ENCODE data around the gene RAP1A.
A peak's percentile ranks its signal among the peaks of the same experiment; 100 is the strongest.

The RAP1A gene

DNA sequence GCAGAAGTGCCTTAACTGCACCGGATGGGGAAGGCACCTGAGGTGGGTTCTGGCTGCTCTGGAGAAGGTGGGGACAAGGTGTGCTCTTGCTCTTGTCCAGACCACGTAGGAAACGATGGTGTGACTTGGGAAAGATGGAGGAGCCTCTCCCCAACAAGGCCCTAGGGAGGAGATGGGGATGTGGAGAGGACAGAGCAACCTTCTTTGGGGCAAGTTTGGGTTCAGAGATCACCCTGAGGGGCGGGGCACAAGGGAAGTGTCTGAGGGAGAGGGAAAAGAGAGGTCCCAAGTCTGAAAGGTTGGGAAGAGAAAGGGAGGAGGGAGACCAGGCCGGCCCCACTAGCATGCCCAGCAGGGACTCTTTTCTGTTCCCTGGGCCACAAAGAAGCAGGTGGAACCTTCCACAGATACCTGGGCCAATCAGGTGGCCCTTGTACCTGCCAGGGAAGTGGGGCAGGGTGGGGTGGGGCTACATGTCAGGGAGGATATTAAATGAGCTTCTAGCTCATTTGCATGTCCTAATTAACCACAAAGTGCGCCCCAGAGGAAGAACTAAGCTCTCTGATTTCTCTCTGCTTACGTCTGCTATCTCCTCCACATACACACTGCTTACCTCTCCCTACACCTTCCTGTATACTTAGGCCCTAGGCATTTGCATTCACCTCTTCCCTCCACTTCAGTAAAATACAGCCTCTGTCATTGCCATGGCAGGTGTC is 103.7 kb downstream of the RAP1A start:
- DNase-seq: no peak

DNA sequence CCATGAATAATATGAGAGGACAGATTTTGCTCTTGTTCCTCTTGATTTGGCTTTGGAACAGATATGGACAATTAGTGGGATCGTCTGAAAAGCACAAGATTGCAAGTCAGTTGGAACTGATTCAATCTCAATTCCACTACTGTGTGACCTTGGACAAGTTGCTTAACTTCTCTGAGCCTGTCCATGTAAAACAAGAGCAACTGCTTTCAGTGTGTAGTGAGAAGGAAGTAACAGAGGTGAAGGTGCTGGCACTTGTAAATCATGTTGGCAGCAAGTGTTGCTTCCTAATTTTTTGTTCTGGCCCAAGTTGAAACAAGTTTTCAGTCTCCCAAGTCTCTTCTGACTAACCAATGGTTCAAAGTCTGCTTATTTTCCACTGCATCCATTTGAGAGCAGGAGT is 104.3 kb downstream of the RAP1A start:
- DNase-seq: no peak

- no peak for DNase-seq
These were observed 105.6 kb downstream of the RAP1A start for GRCh38 chr1:111725192-111725591.

DNA sequence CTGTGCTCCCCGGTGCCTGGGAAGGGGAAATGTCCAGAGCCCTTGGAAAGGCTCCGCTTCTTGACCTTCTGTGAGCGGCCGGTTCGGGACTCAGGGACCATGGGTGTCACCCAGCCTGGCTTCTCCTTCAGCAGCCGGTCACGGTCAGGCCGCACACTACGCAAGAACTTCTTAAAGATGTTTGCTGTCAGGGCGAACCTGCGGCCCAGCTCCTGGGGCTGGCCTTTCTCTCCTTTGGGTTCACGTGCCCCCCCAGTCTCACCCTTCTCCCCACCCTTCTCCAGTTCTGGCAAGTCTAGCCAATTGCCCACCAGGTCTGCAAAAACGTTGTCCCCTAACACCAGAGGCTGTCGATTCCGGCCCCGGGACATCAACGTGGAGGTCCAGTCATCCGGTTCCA is 107.5 kb downstream of the RAP1A start:
- DNase-seq: no peak

DNA sequence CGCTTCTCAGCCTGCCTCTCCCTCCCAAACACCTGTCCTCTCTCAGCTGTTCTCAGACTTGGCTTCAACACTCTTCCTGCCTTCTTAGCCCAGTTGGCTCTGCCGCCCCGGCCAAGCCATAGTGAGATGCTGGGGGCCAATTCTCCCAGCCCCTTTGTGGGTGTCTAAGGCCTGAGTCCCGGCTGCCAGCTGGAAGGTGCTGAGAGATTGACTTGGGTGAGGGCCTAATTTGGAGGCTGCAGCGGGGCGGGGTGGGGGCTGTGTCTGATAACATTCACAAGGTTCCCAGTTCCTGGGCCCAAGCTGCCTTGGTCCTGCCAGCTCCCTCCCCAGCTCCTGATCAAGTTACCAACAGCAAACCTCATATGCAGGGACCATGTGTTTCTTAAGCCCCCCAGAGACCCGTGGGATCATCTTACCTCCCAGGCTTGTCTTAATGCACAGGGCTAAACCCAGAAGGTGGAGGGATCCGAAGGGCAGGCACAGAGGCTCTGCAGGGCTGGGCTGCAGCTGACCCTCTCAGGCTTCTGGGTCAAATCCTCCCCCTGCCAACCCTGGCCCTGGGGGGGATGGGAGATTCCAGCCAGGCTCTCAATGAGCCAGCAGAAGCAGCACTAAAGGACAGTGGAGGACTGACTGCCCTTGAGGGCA is 109.8 kb downstream of the RAP1A start:
- no peak for DNase-seq

- no peak for DNase-seq
These were observed 110.5 kb downstream of the RAP1A start for GRCh38 chr1:111729946-111730681.

DNA sequence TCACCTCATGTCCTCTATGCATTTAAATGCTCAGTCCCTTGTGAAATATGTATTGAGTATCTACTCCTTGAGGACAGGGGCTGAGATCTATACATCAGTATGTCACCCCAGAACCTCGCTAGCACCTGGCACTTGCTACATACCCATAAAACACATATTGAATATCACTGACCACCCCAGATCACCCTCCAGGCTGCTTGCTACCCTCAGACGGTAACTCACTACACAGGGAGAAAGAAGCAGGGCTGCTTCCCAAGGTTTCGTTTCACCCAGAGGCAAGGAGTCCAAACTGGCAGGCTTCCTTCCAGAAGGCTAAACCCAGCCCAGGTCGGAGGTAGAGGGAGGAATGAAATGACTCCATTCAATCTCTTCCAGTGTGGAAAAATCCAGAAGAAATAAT is 111.1 kb downstream of the RAP1A start:
- no peak for DNase-seq

- no peak for DNase-seq
These were observed 112.4 kb downstream of the RAP1A start for GRCh38 chr1:111731956-111732355.

GRCh38 chr1:111732718-111733117 is 113.1 kb downstream of the RAP1A start:
- DNase-seq: no peak

DNA sequence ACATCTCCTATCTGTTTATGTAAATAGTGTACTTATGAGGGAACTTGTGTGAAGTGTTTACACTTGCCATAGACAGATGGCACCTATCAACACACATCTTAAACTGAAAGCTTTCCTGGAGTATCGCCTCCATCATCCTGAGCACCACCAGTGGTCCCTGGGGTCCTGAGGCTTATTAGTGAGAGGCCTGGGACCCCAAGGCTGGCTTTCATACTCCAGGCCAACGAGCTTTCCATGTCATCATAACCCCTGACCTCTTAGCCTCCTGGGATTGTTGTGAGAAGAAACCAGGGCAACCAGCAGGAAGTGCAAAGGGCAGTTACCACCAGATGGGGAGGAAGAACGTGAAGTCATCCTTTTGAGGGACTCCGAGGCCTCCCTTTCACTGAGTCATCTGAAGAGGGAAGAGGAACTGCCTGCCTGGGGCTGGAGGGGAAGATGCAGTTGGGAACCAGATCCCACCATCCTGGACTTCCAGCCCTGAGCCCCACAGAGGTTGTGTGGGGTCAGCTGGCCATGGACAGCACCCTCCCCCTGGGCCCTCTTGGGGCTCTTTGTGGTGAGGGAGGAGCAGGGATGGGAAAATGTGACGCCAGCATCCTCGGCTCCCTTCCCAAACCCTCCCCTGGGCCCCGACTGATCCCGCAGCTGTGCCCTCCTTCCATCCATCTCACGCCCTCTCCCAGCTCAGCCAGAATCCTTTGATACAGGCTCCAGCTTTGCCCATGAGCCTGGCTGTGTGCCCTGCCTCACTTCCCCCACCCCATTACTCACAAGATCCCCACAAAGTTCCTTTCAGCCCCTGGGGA is 113.8 kb downstream of the RAP1A start:
- DNase-seq: no peak

- DNase-seq: no peak
These were observed 114.4 kb downstream of the RAP1A start for GRCh38 chr1:111733992-111734341.

DNA sequence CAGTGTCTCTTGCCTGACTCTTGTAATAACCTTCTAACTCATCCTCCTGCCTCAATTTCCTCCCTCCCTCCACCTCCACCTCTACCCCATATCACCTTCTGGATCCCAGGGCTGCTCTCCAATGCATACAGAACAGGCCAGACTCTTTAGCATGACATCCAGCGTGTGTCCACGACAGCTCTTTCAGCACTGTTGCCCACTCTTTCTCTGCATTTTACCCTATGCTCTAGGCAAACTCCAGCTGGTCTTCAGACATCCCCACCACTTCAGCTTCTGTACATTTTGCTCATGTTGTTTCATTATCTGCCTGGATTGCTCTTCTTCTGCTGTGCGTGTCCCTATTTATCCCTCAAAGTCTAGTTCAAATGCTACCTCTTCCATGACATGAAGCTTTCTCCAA is 114.8 kb downstream of the RAP1A start:
- no peak for DNase-seq

DNA sequence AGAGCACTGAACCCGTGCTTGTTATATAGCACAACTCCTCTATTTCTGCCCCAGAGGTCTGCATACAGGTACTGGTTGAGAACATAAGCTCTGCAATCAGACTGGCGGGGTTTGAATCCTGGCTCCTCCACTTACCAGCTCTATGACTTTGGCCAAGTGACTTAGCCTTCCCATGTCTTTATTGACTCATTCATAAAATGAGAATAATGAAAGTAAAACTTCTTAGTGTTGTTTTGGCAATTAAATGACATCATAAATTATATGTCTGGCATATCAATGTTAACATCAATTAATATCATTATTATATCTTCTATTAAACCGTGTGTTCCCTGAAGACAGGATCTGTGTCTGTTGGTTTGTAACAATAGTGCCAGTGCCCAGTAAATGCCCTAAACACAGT is 115.3 kb downstream of the RAP1A start:
- DNase-seq: no peak

DNA sequence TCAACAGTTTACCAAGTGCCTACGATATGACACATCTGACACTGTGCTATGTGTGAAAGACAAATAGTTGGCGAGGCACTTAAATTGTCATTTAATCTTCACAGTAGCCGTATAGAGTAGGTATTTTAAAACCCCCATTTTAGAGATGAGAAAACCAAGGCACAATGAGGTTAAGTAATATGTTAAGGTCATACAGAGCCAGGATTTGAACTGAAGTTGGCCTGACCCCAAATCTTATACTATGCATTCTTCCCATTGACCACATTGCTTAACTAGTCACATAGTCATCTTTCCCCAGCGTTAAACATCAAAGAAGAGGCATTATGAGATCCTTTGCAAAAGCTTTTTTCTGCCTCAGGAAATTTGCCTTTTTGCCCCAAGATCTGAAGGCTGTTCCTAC is 115.7 kb downstream of the RAP1A start:
- DNase-seq: no peak

GRCh38 chr1:111735858-111736544 is 116.4 kb downstream of the RAP1A start:
- DNase-seq: no peak

DNA sequence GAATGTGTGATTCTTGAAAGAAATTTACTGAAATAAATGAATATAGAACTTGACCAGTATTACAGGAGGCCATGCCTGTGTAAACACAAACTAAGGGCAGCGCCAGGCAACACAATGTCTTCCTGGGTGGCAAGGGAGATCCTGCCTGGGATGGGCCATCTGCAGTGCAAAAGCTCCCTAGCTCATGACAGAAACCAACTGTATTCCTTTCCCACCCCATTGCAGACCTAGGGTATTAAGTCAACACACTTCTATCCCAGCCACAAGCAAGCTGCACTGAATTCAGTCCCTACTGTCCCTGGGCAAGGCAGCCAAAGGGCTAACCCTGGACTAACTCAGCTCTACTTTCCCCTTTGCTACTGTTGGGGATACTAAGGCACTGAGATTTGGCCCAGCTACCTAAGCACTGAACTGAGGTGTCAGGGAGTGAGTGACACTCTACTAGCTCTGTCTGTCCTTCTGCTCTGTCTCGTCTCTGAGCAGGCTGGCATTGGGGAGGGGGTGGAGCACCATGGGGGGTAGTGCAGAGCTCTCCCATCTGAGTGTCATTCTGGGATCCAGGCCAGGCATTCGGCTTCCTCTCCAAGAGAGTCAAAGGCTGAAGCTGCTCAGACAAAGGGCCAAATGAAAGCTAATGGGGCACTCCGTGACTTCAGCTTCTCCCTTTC is 117.1 kb downstream of the RAP1A start:
- no peak for DNase-seq

GRCh38 chr1:111737216-111738132 is 117.9 kb downstream of the RAP1A start:
- no peak for DNase-seq

DNA sequence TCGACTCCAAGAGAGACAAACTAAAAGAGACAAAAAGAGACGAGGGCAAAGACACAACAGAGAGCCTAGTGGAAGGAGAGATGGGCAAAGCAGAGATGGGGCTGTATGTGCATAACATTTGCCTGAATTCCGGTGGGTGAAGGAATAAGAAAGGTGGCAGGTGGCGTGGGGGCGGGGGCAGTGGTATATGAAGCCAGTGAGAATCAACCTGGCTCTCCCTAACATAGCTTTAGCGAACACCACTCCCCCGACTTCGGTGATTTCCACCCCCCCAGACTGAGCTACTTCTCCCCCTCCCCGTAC is 118.5 kb downstream of the RAP1A start:
- DNase-seq: no peak

DNA sequence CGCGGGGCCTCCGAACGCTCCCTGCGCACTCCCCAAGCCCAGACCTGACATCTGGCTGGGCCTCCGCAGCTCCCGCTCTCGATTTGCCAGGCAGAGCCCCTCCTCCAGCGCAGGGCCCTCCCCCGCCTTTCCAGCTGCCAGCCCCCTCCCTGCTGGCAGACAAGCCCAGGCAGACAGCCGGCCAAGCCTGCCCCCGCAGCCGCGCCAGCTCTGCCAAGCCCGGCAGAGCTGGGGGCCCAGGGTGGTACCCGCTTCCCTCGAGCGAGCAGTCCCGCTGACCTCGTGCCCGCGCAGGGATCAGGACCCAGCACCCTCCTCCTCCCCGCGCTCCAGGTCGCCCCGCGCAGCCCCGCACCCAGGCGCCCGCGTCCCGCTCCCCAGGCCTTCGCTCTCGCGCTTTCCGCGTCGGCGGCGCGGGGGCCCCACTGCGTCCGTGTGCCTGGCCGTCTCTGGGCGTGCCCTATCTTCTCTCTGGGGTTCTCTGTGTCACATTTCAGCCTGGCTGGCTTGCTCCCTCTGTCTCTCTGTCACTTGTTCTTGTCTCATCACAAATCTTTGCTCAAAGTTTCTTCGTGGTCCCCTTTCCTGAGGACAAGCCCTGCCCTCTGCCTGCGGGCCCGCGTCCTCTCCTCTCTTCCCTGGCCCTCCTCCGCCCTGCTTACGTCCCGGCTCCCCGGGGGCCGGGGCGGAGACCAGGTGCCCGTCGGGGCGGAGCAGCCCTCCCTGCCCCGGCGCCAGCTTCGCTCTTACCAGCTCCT is 119.0 kb downstream of the RAP1A start:
- peak; percentile 23 for DNase-seq

GRCh38 chr1:111739194-111739924 is 119.8 kb downstream of the RAP1A start, which contains the start of gene INKA2:
Gene INKA2 (minus strand): TSS chr1:111739395. CDS start chr1:111739242, 153 bp downstream.
- peak; percentile 60 for DNase-seq
